H1 (cell line): ENCODE data around the gene CCNY. TPM values are rescaled to one million over a fixed set of nuclear protein-coding genes. Genes with fewer than 3 reads are reported as not detected.

Source experiments
- CTCF ChIA-PET: fragments of 300-600 bp; sonication (Branson Sonifier 250); formaldehyde crosslinking; loops from one replicate; lab custom pipeline; 2021; ENCODE audit not compliant: partially characterized antibody; lab: Charles Lee
- POLR2A ChIA-PET: fragments of 300-600 bp; sonication (Branson Sonifier 250); formaldehyde crosslinking; loops from one replicate; lab custom pipeline; 2021; ENCODE audit warnings: inconsistent platforms; ENCODE audit not compliant: partially characterized antibody; lab: Charles Lee
- DNase-seq, 2 experiments: peaks; one replicate each; pipeline versions ENCODE4 v3.0.0 to v3.0.0-alpha.2; 2010 to 2022; ENCODE audit warnings: low spot score in 2 of 2, low read depth in 1 of 2, mixed read lengths in 1 of 2
- FAIRE-seq: peaks from 2 replicates; lab custom pipeline; 2011; peaks lifted over from hg19 to GRCh38; lab: Jason Lieb, UNC
- H2AFZ ChIP-seq: 2 replicates; pipeline ENCODE4 v1.8.1; 2012; ENCODE audit warnings: low read length, inconsistent platforms
- H2AK5ac ChIP-seq: 2 replicates; pipeline ENCODE4 v1.6.1; 2013; ENCODE audit warnings: low read depth, low read length
- H2BK120ac ChIP-seq: replicated peaks from 2 replicates; pipeline ENCODE3; 2013; ENCODE audit warnings: low read depth, low read length, inconsistent platforms
- H2BK12ac ChIP-seq: 2 replicates; pipeline ENCODE4 v1.6.1; 2013; ENCODE audit warnings: low read depth, low read length
- H2BK15ac ChIP-seq: 2 replicates; pipeline ENCODE4 v1.6.1; 2013; ENCODE audit warnings: low read length
- H2BK20ac ChIP-seq: 2 replicates; pipeline ENCODE4 v1.6.1; 2013; ENCODE audit warnings: low read length
- H2BK5ac ChIP-seq: 2 replicates; pipeline ENCODE4 v1.6.1; 2013; ENCODE audit warnings: low read depth, low read length
- H3K14ac ChIP-seq: 2 replicates; pipeline ENCODE4 v1.6.1; 2013; ENCODE audit warnings: inconsistent platforms; ENCODE audit not compliant: insufficient read length
- H3K18ac ChIP-seq: 2 replicates; pipeline ENCODE4 v1.6.1; 2013; ENCODE audit warnings: low read length; ENCODE audit errors: extremely low read depth
- H3K23ac ChIP-seq: 2 replicates; pipeline ENCODE4 v1.6.1; 2013; ENCODE audit warnings: inconsistent platforms; ENCODE audit not compliant: insufficient read length
- H3K23me2 ChIP-seq: 2 replicates; pipeline ENCODE4 v1.6.1; 2013; ENCODE audit warnings: low read depth, low read length
- H3K27ac ChIP-seq: 2 replicates; pipeline ENCODE4 v1.6.1; 2011; ENCODE audit warnings: low read depth, low read length, inconsistent platforms
- H3K27me3 ChIP-seq, 4 experiments: replicated peaks in 1 of 4; 1 replicate in 1 of 4; 2 replicates in 3 of 4; pipeline versions ENCODE4 v1.6.1 to v1.8.1; 2011 to 2013; ENCODE audit warnings: low read length in 3 of 4, mild to moderate bottlenecking in 3 of 4, inconsistent platforms in 2 of 4, mixed read lengths in 2 of 4, moderate library complexity in 1 of 4; ENCODE audit not compliant: control insufficient read depth in 3 of 4, insufficient read depth in 3 of 4; ENCODE audit errors: extremely low read depth in 1 of 4
- H3K36me3 ChIP-seq, 4 experiments: 2 replicates each; pipeline versions ENCODE4 v1.6.1 to v1.8.1; 2011 to 2013; ENCODE audit warnings: mild to moderate bottlenecking in 4 of 4, low read length in 3 of 4, moderate library complexity in 2 of 4, control low read depth in 1 of 4, inconsistent platforms in 1 of 4; ENCODE audit not compliant: insufficient read depth in 4 of 4, control insufficient read depth in 2 of 4
- H3K4ac ChIP-seq: replicated peaks from 2 replicates; pipeline ENCODE3; 2013; ENCODE audit warnings: low read length, low read depth, mixed read lengths, inconsistent platforms; ENCODE audit not compliant: insufficient read length
- H3K4me1 ChIP-seq, 4 experiments: replicated peaks in 1 of 4; 1 replicate in 1 of 4; 2 replicates in 3 of 4; pipeline versions ENCODE4 v1.6.1 to v1.8.1; 2011 to 2013; ENCODE audit warnings: low read length in 3 of 4, inconsistent platforms in 2 of 4, mixed read lengths in 1 of 4; ENCODE audit not compliant: insufficient read depth in 4 of 4, control insufficient read depth in 3 of 4
- H3K4me2 ChIP-seq, 2 experiments: 2 replicates each; pipeline versions ENCODE4 v1.6.1 to v1.8.1; 2011 to 2013; ENCODE audit warnings: low read depth in 2 of 2, low read length in 2 of 2, control low read depth in 1 of 2, inconsistent platforms in 1 of 2, mild to moderate bottlenecking in 1 of 2; ENCODE audit not compliant: insufficient read depth in 1 of 2
- H3K4me3 ChIP-seq, 4 experiments: fragments of 200-600, 300-600 bp in 1 of 4; sonication (generic), shearing (Covaris generic), sonication (Bioruptor Twin) in 1 of 4; 2 replicates each; pipeline versions ENCODE4 v1.5.1 to v1.8.1; 2011 to 2016; ENCODE audit warnings: low read length in 4 of 4, low read depth in 3 of 4, control low read depth in 2 of 4, inconsistent platforms in 2 of 4, mild to moderate bottlenecking in 2 of 4, mixed read lengths in 1 of 4, moderate library complexity in 1 of 4; ENCODE audit not compliant: insufficient read depth in 2 of 4; ENCODE audit errors: extremely low read depth in 1 of 4
- H3K56ac ChIP-seq: replicated peaks from 2 replicates; pipeline ENCODE3; 2013; ENCODE audit warnings: low read depth, mild to moderate bottlenecking, mixed read lengths, low read length, inconsistent platforms; ENCODE audit not compliant: insufficient read length
- H3K79me1 ChIP-seq: 2 replicates; pipeline ENCODE4 v1.6.1; 2013; ENCODE audit warnings: low read depth, low read length, control low read depth
- H3K79me2 ChIP-seq, 2 experiments: 2 replicates each; pipeline versions ENCODE4 v1.6.1 to v1.8.1; 2012 to 2013; ENCODE audit warnings: low read length in 2 of 2, mild to moderate bottlenecking in 2 of 2, inconsistent platforms in 1 of 2; ENCODE audit not compliant: insufficient read depth in 2 of 2, control insufficient read depth in 1 of 2
- H3K9ac ChIP-seq, 4 experiments: replicated peaks in 1 of 4; 1 replicate in 1 of 4; 2 replicates in 3 of 4; pipeline versions ENCODE4 v1.6.1 to v1.8.1; 2011 to 2013; ENCODE audit warnings: low read depth in 3 of 4, low read length in 3 of 4, control low read depth in 2 of 4, mild to moderate bottlenecking in 2 of 4, moderate library complexity in 2 of 4, inconsistent platforms in 1 of 4; ENCODE audit errors: extremely low read depth in 1 of 4
- H3K9me3 ChIP-seq, 2 experiments: 2 replicates each; pipeline versions ENCODE4 v1.6.1 to v1.8.1; 2012 to 2013; ENCODE audit warnings: mild to moderate bottlenecking in 2 of 2, moderate library complexity in 2 of 2, control low read depth in 1 of 2, inconsistent platforms in 1 of 2, low read depth in 1 of 2, low read length in 1 of 2, mixed read lengths in 1 of 2; ENCODE audit not compliant: insufficient read depth in 2 of 2
- H4K20me1 ChIP-seq, 2 experiments: replicated peaks in 1 of 2; 2 replicates each; pipeline versions ENCODE3 to v1.8.1; 2011 to 2013; ENCODE audit warnings: inconsistent platforms in 2 of 2, low read length in 2 of 2, mild to moderate bottlenecking in 1 of 2; ENCODE audit not compliant: insufficient read depth in 2 of 2, control insufficient read depth in 1 of 2
- H4K5ac ChIP-seq: 2 replicates; pipeline ENCODE4 v1.6.1; 2013; ENCODE audit warnings: low read length, low read depth, mixed read lengths, inconsistent platforms; ENCODE audit not compliant: insufficient read length
- H4K8ac ChIP-seq: 2 replicates; pipeline ENCODE4 v1.8.0; 2013; ENCODE audit warnings: mild to moderate bottlenecking, moderate library complexity, low read length, inconsistent platforms; ENCODE audit not compliant: insufficient read depth; ENCODE audit errors: extremely low read depth
- H4K91ac ChIP-seq: replicated peaks from 2 replicates; pipeline ENCODE3; 2013; ENCODE audit warnings: low read length, mixed read lengths, inconsistent platforms; ENCODE audit not compliant: insufficient read length
- ASH2L ChIP-seq: fragments of 200-600, 300-600 bp; sonication (generic); IDR thresholded peaks from one replicate; pipeline ENCODE4 v1.7.1; 2017; ENCODE audit warnings: low read length
- CEBPB ChIP-seq: IDR thresholded peaks from 2 replicates; pipeline ENCODE4 v1.6.1; 2012; ENCODE audit warnings: low read depth, low read length
- RAD21 ChIP-seq, 2 experiments: IDR thresholded peaks in 1 of 2; conservative IDR thresholded peaks in 1 of 2; 2 replicates each; pipeline ENCODE4 v1.6.1; 2011; ENCODE audit warnings: low read depth in 2 of 2, low read length in 2 of 2, improper control_type of control experiment in 1 of 2, inconsistent platforms in 1 of 2, mild to moderate bottlenecking in 1 of 2, moderate library complexity in 1 of 2
- WGBS, 2 experiments: shearing (Covaris generic) in 1 of 2; methylation state at CpG; one replicate each; pipeline versions ENCODE4 v1.1.6 to v1.1.7; 2013 to 2015; ENCODE audit warnings: low lambda C conversion rate in 2 of 2, mixed read lengths in 2 of 2, inconsistent platforms in 1 of 2, low coverage in 1 of 2, missing lambda C conversion rate in 1 of 2; ENCODE audit not compliant: insufficient replicate concordance in 2 of 2, insufficient coverage in 1 of 2, insufficient read length in 1 of 2; ENCODE audit errors: extremely low coverage in 1 of 2, missing lambda C conversion rate in 1 of 2; 5-methylcytosine and 5-hydroxymethylcytosine counted together
- polyA plus RNA-seq, 7 experiments: library from polyadenylated mRNA; depleted of rRNA in 3 of 7; stranded (reverse) in 5 of 7; unstranded in 2 of 7; fragments of >200 nt in 5 of 7; fragments of 200-250 nt in 2 of 7; gene quantifications; 1 replicate in 5 of 7; 2 replicates in 1 of 7; 4 replicates in 1 of 7; pipeline versions ENCODE4 v1.2.1 to v1.2.3, GENCODE V29; 2011 to 2013; ENCODE audit warnings: missing spikeins in 2 of 7, mixed read lengths in 2 of 7
- total RNA-seq: library from RNA; stranded (reverse); fragmentation: NEBNext Ultra II Directional; extraction: Animal tissue kit (Norgen Biotek cat#: 25700); gene quantifications from 2 replicates; pipeline ENCODE4 v1.2.1, GENCODE V29; 2021
- TF ChIP-seq, protein P1 (sequence below), 3 experiments: IDR thresholded peaks; 1 replicate in 2 of 3; 2 replicates in 1 of 3; pipeline versions ENCODE4 v1.5.1 to v1.6.1; 2011; ENCODE audit warnings: low read length in 3 of 3, mild to moderate bottlenecking in 3 of 3, inconsistent platforms in 2 of 3, low read depth in 1 of 3, moderate library complexity in 1 of 3; ENCODE audit not compliant: insufficient read depth in 1 of 3; ENCODE audit errors: control extremely low read depth in 1 of 3

The CCNY gene
- total and polyA plus RNA-seq, 2 of the 8 experiments (the other 6 are each of a cell fraction or from before 2014, with no cell fraction given) = 25.3 to 68.2 TPM

DNA sequence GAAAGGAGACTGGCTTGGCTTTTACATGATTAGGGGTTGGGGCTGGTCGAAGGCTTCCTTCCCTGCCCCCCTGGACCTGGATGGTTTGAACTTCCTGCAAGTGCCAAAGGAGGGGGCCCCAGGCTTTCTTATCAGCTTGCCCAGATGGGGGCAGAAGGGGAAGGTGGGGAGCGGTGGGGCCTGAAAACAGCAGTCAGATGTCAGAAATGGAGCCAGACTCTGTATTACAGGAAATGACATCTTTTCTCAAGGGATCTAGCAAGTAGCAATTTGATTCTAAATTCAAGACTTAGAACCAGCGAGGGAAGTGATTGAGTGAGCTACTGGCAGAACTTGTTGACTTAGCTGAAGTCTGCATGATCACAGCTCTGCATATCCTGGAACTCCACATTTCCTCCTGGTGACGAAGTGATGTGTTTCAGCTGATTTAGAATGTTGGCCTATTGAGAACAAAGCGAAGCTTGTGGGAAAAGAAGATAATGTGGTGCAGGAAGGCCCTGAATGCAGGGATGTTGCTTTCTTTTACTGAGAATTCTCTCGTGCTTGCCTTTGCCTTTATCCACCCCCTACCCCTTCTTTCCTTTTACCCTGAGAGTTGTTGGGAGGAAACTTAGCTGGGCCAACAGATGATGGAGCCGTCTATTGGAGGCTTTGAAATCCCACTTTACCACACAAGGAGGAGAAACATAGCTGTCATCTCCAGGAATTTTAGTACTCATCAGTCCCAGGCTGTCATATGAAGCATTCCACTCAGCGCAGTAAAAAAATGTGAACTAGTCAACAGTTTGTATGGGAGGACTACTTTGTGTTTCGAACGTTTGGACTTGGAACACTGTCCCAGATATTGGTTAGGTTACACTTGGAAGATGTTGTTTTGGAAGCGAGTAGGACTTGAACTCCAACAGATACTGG is 43.2 kb downstream of the CCNY start:
- no peak overlapping the region for H2BK12ac ChIP-seq
- no peak overlapping the region for H4K8ac ChIP-seq
- H3K79me1 ChIP-seq = peaks cover 13% of the 10 kb centered on the region; the same call in 1 of the 2 replicates
- no peaks in the 10 kb centered on the region for H3K36me3 ChIP-seq
- TF ChIP-seq ASH2L (no peak), CEBPB (no peak), RAD21 (IDR thresholded peaks at IDR 0.05 in 1 of 2, conservative IDR thresholded peaks at IDR 0.05 in 1 of 2; ENCODE audit: low read depth in 2 of 2, low read length in 2 of 2) (peak; percentile 56 to 70)
- TF ChIP-seq, protein P1, sequence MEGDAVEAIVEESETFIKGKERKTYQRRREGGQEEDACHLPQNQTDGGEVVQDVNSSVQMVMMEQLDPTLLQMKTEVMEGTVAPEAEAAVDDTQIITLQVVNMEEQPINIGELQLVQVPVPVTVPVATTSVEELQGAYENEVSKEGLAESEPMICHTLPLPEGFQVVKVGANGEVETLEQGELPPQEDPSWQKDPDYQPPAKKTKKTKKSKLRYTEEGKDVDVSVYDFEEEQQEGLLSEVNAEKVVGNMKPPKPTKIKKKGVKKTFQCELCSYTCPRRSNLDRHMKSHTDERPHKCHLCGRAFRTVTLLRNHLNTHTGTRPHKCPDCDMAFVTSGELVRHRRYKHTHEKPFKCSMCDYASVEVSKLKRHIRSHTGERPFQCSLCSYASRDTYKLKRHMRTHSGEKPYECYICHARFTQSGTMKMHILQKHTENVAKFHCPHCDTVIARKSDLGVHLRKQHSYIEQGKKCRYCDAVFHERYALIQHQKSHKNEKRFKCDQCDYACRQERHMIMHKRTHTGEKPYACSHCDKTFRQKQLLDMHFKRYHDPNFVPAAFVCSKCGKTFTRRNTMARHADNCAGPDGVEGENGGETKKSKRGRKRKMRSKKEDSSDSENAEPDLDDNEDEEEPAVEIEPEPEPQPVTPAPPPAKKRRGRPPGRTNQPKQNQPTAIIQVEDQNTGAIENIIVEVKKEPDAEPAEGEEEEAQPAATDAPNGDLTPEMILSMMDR (IDR thresholded peaks at IDR 0.05; ENCODE audit: control extremely low read depth in 1 of 3, insufficient read depth in 1 of 3, low read depth in 1 of 3, low read length in 3 of 3) = peak in 2 of 3 experiments; percentile 34 to 59; a peak in 3 of 4 replicates
- no peak overlapping the region for H3K9ac ChIP-seq
- no peaks in the 10 kb centered on the region for H3K9me3 ChIP-seq
- H4K5ac ChIP-seq = no peak overlapping the region
- H3K27ac ChIP-seq = no peak overlapping the region
- no peak overlapping the region for H3K4me3 ChIP-seq
- no peaks in the 10 kb centered on the region for H3K27me3 ChIP-seq
- no peak overlapping the region for H3K23ac ChIP-seq
- H2BK5ac ChIP-seq = no peak overlapping the region
- H3K4me1 ChIP-seq = peaks cover 4 to 10% (median 6%) of the 10 kb centered on the region in 4 experiments
- H3K23me2 ChIP-seq = no peaks in the 10 kb centered on the region
- H4K20me1 ChIP-seq = peaks cover 3 to 15% of the 10 kb centered on the region in 2 experiments
- ChIA-PET CTCF (interaction anchor here (0.6 to 2.3 kb wide), 11 partner anchors 7 to 568 kb away, joined by 3 to 11 read pairs (median 3); no protein-coding TSS in a partner anchor), POLR2A (no interaction called here)
- no peak overlapping the region for H2AFZ ChIP-seq
- no peak overlapping the region for H3K18ac ChIP-seq
- WGBS, 2 experiments = 77% methylated on average over 11 of the region's 11 CpGs; no CpG with 5 or more reads in 1 of the 2 experiments
- no peak overlapping the region for H2AK5ac ChIP-seq
- FAIRE-seq (peak; percentile 48), DNase-seq (peak in 1 of 2 experiments; percentile 55)
- H3K79me2 ChIP-seq = peaks cover 7 to 85% of the 10 kb centered on the region in 2 experiments
- no peak overlapping the region for H3K56ac ChIP-seq
- H4K91ac ChIP-seq = no peak overlapping the region
- no peak overlapping the region for H3K14ac ChIP-seq
- H2BK120ac ChIP-seq = no peak overlapping the region
- no peak overlapping the region for H2BK15ac ChIP-seq
- no peak overlapping the region for H2BK20ac ChIP-seq
- no peak overlapping the region for H3K4ac ChIP-seq
- peak overlapping the region in 1 of 2 experiments; percentile 35; a peak in 1 of 4 replicates for H3K4me2 ChIP-seq
